Measurements from ENCODE around the gene GRID1.

DNA sequence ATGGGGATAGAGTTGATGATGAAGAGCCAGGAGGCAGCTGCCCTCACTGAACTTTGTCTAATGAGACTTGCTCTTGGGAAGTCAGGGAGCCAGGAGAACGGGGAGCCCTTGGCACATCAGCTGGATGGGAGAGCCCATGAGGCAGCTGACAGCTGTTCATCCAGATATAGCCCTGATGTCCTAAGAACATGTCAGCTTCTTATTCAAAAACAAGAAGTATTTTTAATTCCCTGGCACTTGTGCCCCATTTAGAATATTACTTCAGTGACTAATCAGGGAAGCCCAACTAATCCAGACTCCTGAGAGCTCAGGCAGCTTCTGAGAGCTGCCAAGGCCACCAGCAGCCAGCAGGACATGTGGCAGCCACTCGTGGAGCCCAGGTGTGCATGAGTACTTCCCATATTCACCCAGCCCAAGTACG lies 363.4 kb downstream of the GRID1 start:
- no peak for TF ChIP-seq POLR2A (IDR thresholded peaks at IDR 0.05; ENCODE audit: low read depth, low read length)
- no peak for TF ChIP-seq POLR2AphosphoS5 (IDR thresholded peaks at IDR 0.05; ENCODE audit: low read depth, low read length)
- no peak for TF ChIP-seq TAF1 (IDR thresholded peaks at IDR 0.05; ENCODE audit: low read depth, low read length)
- TF ChIP-seq SPI1 (IDR thresholded peaks at IDR 0.05; ENCODE audit: low read depth, low read length), result no peak
- TF ChIP-seq POU2F2 (IDR thresholded peaks at IDR 0.05; ENCODE audit: low read depth, low read length), result no peak
- no peak for TF ChIP-seq PAX5 (IDR thresholded peaks at IDR 0.05; ENCODE audit: insufficient read depth, low read length, severe bottlenecking)

Data from GM12891 (cell line).